SJCRH30 (cell line): ENCODE results near the gene TSC22D3. TPM values are rescaled to one million over a fixed set of nuclear protein-coding genes. Genes with fewer than 3 reads are reported as not detected.
"Not testable (repeated sequence)": the region's sequence is repeated elsewhere in the genome, so short reads cannot be mapped to it uniquely, and the experiment has no call there.

Source experiments
- DNase-seq, 2 experiments: peaks; one replicate each; pipeline ENCODE4 v3.0.0-alpha.2; 2015 to 2020
- H3K27ac ChIP-seq: fragments of 250-450 bp; sonication (Bioruptor Pico); 2 replicates; pipeline ENCODE4 v1.5.1; 2020; ENCODE audit warnings: mild to moderate bottlenecking, moderate library complexity
- H3K27me3 ChIP-seq: fragments of 250-450 bp; sonication (Bioruptor Pico); 2 replicates; pipeline ENCODE4 v1.5.1; 2020; ENCODE audit warnings: mild to moderate bottlenecking, moderate library complexity
- H3K36me3 ChIP-seq: fragments of 250-450 bp; sonication (Bioruptor Pico); 2 replicates; pipeline ENCODE4 v1.5.1; 2020; ENCODE audit warnings: mild to moderate bottlenecking, moderate library complexity
- H3K4me1 ChIP-seq: fragments of 250-450 bp; sonication (Bioruptor Pico); 2 replicates; pipeline ENCODE4 v1.5.1; 2020; ENCODE audit warnings: mild to moderate bottlenecking, moderate library complexity
- H3K4me3 ChIP-seq: fragments of 250-450 bp; sonication (Bioruptor Pico); 2 replicates; pipeline ENCODE4 v1.5.1; 2020; ENCODE audit warnings: mild to moderate bottlenecking, moderate library complexity
- H3K9me3 ChIP-seq: fragments of 250-450 bp; sonication (Bioruptor Pico); replicated peaks from 2 replicates; pipeline ENCODE4 v1.5.1; 2020; ENCODE audit warnings: mild to moderate bottlenecking, moderate library complexity
- total RNA-seq: library from RNA; depleted of rRNA; stranded (reverse); fragments of >200 nt; shearing (Covaris generic); gene quantifications from 2 replicates; pipeline ENCODE4 v1.2.3, GENCODE V29; 2014; rRNA removed

The TSC22D3 gene
- 27.0 and 29.0 TPM in 2 replicates for total RNA-seq

GRCh38 chrX:107775734-107776511 is at the start of gene TSC22D3:
Gene TSC22D3, minus strand, starts transcription at chrX:107775787. Its CDS starts 368 bp downstream, at chrX:107775419.
- Histone ChIP-seq H3K9me3 (no peaks in the 10 kb centered on the region), H3K4me1 (no peaks in the 10 kb centered on the region), H3K4me3 (peak within 1 kb of the TSS; percentile 53), H3K36me3 (no peaks in the 10 kb centered on the region), H3K27ac (no peak within 1 kb of the TSS), H3K27me3 (no peaks in the 10 kb centered on the region)
- DNase-seq = peak; percentile 69 to 73

GRCh38 chrX:107823456-107823855 is 47.9 kb upstream of the TSC22D3 start:
- H3K27me3 ChIP-seq = no peaks in the 10 kb centered on the region
- no peaks in the 10 kb centered on the region for H3K4me1 ChIP-seq
- no peak for DNase-seq
- H3K9me3 ChIP-seq = no peaks in the 10 kb centered on the region
- H3K36me3 ChIP-seq = no peaks in the 10 kb centered on the region
- no peak overlapping the region for H3K4me3 ChIP-seq
- no peak overlapping the region for H3K27ac ChIP-seq

GRCh38 chrX:107823042-107823441 is 47.5 kb upstream of the TSC22D3 start:
- no peaks in the 10 kb centered on the region for H3K4me1 ChIP-seq
- no peaks in the 10 kb centered on the region for H3K27me3 ChIP-seq
- no peak for DNase-seq
- H3K4me3 ChIP-seq = no peak overlapping the region
- H3K9me3 ChIP-seq = no peaks in the 10 kb centered on the region
- no peaks in the 10 kb centered on the region for H3K36me3 ChIP-seq
- no peak overlapping the region for H3K27ac ChIP-seq

GRCh38 chrX:107818900-107819521 is 43.4 kb upstream of the TSC22D3 start:
- no peak overlapping the region for H3K4me3 ChIP-seq
- H3K9me3 ChIP-seq = no peaks in the 10 kb centered on the region

GRCh38 chrX:107810053-107810452 is 34.5 kb upstream of the TSC22D3 start:
- H3K36me3 ChIP-seq, H3K4me3 ChIP-seq, H3K9me3 ChIP-seq, DNase-seq, H3K4me1 ChIP-seq, H3K27me3 ChIP-seq, H3K27ac ChIP-seq: not testable (repeated sequence)

More at GRCh38 chrX:107818900-107819521, 43.4 kb upstream of the TSC22D3 start:
- Histone ChIP-seq H3K27me3 (no peaks in the 10 kb centered on the region), H3K27ac (no peak overlapping the region), H3K4me1 (no peaks in the 10 kb centered on the region), H3K36me3 (no peaks in the 10 kb centered on the region)
- no peak for DNase-seq

- Histone ChIP-seq H3K9me3 (no peaks in the 10 kb centered on the region), H3K27ac (no peak overlapping the region), H3K4me1 (no peaks in the 10 kb centered on the region), H3K27me3 (no peaks in the 10 kb centered on the region), H3K36me3 (no peaks in the 10 kb centered on the region), H3K4me3 (no peak overlapping the region)
- no peak for DNase-seq
These were observed 29.6 kb upstream of the TSC22D3 start for GRCh38 chrX:107805179-107805578.

- Histone ChIP-seq H3K9me3 (no peaks in the 10 kb centered on the region), H3K36me3 (no peaks in the 10 kb centered on the region), H3K27me3 (no peaks in the 10 kb centered on the region), H3K4me3 (no peak overlapping the region), H3K4me1 (no peaks in the 10 kb centered on the region), H3K27ac (no peak overlapping the region)
- DNase-seq = no peak
These were observed 28.8 kb upstream of the TSC22D3 start for GRCh38 chrX:107804427-107804826.

- no peak for DNase-seq
- Histone ChIP-seq H3K4me3 (no peak overlapping the region), H3K36me3 (no peaks in the 10 kb centered on the region), H3K27me3 (no peaks in the 10 kb centered on the region), H3K4me1 (no peaks in the 10 kb centered on the region), H3K9me3 (no peaks in the 10 kb centered on the region), H3K27ac (no peak overlapping the region)
These were observed 12.2 kb upstream of the TSC22D3 start for GRCh38 chrX:107787827-107788226.

- no peak for DNase-seq
- Histone ChIP-seq H3K27me3 (no peaks in the 10 kb centered on the region), H3K36me3 (no peaks in the 10 kb centered on the region), H3K9me3 (no peaks in the 10 kb centered on the region), H3K4me1 (no peaks in the 10 kb centered on the region), H3K4me3 (no peak overlapping the region), H3K27ac (no peak overlapping the region)
These were observed 4.9 kb upstream of the TSC22D3 start for GRCh38 chrX:107780525-107780924.

- H3K27me3 ChIP-seq = no peaks in the 10 kb centered on the region
- no peak within 1 kb of the TSS for H3K27ac ChIP-seq
- no peaks in the 10 kb centered on the region for H3K36me3 ChIP-seq
- H3K9me3 ChIP-seq = no peaks in the 10 kb centered on the region
- H3K4me3 ChIP-seq = peak within 1 kb of the TSS; percentile 53
- DNase-seq = no peak
- H3K4me1 ChIP-seq = no peaks in the 10 kb centered on the region
These were observed 1.9 kb upstream of the TSC22D3 start, which contains the start of gene NCBP2L for GRCh38 chrX:107777536-107777832. Gene NCBP2L, plus strand, starts transcription at chrX:107777733. Its CDS starts 16,488 bp downstream, at chrX:107794221.

GRCh38 chrX:107776649-107777535 is 1.3 kb upstream of the TSC22D3 start:
- Histone ChIP-seq H3K4me3 (peak overlapping the region; percentile 53), H3K4me1 (no peaks in the 10 kb centered on the region), H3K9me3 (no peaks in the 10 kb centered on the region), H3K27ac (no peak overlapping the region), H3K27me3 (no peaks in the 10 kb centered on the region), H3K36me3 (no peaks in the 10 kb centered on the region)
- peak; percentile 63 to 82 for DNase-seq

- H3K9me3 ChIP-seq = no peaks in the 10 kb centered on the region
- H3K36me3 ChIP-seq = no peaks in the 10 kb centered on the region
- DNase-seq = no peak
- no peaks in the 10 kb centered on the region for H3K27me3 ChIP-seq
- H3K4me3 ChIP-seq = peak overlapping the region; percentile 53
- no peak overlapping the region for H3K27ac ChIP-seq
- no peaks in the 10 kb centered on the region for H3K4me1 ChIP-seq
These were observed 420 bp downstream of the TSC22D3 start for GRCh38 chrX:107775000-107775733.

- H3K4me1 ChIP-seq = no peaks in the 10 kb centered on the region
- DNase-seq = no peak
- H3K27ac ChIP-seq = no peak overlapping the region
- H3K36me3 ChIP-seq = no peaks in the 10 kb centered on the region
- no peaks in the 10 kb centered on the region for H3K9me3 ChIP-seq
- H3K4me3 ChIP-seq = no peak overlapping the region
- no peaks in the 10 kb centered on the region for H3K27me3 ChIP-seq
These were observed 1.6 kb downstream of the TSC22D3 start for GRCh38 chrX:107773906-107774435.

GRCh38 chrX:107773206-107773605 is 2.4 kb downstream of the TSC22D3 start:
- no peak overlapping the region for H3K4me3 ChIP-seq
- DNase-seq = peak in 1 of 2 experiments; percentile 9
- no peaks in the 10 kb centered on the region for H3K9me3 ChIP-seq
- no peak overlapping the region for H3K27ac ChIP-seq
- no peaks in the 10 kb centered on the region for H3K36me3 ChIP-seq
- no peaks in the 10 kb centered on the region for H3K27me3 ChIP-seq
- no peaks in the 10 kb centered on the region for H3K4me1 ChIP-seq
